ENCODE results near the gene SMYD3.

GRCh38 chr1:246095443-246095842 lies 411.6 kb downstream of the SMYD3 start:
- TF ChIP-seq CTCF (IDR thresholded peaks at IDR 0.05): no peak
- TF ChIP-seq POLR2A (IDR thresholded peaks at IDR 0.05): no peak

All from adrenal gland (tissue), 5 donors.